Stimulated activated CD8-positive, alpha-beta memory T cell treated with anti-CD3 and anti-CD28 coated beads, Interleukin-15, amount 100 ng/mL, for 4 hours (primary cell): ENCODE measurements around the gene NME9.

Experiments used
- DNase-seq, 2 donors: peaks; one replicate each; pipeline ENCODE4 v3.0.0-alpha.2; 2020; ENCODE audit warnings: low read depth in 2 of 2

Gene NME9

DNA sequence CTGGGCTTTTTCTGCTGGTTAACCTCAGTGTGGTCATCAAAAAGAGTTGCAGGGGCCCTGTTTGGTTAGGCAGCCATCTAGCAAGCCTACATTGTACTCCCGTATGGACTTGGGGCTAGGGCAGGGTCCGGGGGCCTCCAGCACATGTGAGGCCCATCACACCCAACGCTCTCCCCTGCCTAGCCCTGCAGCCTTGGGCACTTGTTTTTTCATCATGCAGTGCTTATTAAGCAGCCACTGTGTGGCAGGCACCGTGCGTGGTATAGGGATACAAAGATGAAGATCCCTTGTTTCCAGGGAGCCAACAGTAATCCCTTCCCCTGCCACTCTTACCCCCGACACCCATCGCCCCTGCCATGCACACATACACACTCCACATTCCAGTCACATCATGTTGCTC is 32.9 kb upstream of the NME9 start:
- DNase-seq, result no peak

DNA sequence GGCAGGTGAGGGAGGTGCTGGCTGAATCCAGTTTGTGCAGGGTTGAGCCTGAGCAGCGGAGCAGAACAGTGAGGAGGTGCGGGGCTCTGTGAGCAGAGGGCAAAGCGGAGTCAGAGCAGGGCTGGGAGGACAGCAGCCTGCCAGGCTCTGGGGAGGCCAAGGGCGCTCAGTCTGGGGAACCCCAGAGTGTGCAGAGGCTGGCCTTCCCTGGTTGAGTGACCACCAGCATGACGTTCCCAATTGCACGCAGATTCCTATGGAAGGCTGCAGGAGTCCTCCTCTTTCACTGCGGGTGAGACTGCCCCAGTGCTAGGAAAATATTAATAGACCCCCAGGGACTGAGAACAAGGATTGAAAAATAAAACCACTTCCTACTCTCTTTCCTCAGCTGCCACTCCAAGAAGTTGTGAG is 31.9 kb upstream of the NME9 start:
- DNase-seq, result no peak

DNA sequence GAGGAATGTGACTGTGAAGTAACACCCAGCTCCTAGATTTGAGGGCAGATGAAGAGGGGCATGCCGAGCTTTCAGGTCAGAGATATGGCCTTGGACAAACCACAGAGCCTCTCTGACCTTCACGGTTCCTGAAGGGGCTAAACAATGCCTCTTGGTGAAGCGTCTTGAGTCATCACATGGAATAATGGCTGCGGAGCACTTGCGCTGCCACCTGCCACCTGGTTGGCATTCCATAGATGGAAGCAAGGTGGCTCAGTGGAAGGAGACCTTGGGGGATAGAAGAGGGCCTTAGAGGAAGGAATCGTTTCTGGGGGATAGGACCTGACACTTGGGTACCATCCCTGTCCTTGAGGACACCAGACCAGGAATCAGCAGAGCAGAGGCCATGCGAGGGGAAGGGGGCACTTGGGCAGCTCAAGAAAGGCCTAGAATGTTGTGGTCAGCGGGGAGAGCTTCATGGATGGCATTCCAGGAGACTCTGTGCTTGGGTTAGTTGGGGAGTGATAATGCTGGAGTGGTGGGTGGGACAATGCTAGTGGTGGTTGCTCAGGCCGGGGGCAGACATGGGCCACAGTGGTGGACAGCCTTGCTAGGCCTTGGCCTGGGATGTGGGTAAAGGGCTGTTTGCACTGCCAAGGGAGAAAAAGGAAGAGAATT is 31.3 kb upstream of the NME9 start:
- no peak for DNase-seq

DNA sequence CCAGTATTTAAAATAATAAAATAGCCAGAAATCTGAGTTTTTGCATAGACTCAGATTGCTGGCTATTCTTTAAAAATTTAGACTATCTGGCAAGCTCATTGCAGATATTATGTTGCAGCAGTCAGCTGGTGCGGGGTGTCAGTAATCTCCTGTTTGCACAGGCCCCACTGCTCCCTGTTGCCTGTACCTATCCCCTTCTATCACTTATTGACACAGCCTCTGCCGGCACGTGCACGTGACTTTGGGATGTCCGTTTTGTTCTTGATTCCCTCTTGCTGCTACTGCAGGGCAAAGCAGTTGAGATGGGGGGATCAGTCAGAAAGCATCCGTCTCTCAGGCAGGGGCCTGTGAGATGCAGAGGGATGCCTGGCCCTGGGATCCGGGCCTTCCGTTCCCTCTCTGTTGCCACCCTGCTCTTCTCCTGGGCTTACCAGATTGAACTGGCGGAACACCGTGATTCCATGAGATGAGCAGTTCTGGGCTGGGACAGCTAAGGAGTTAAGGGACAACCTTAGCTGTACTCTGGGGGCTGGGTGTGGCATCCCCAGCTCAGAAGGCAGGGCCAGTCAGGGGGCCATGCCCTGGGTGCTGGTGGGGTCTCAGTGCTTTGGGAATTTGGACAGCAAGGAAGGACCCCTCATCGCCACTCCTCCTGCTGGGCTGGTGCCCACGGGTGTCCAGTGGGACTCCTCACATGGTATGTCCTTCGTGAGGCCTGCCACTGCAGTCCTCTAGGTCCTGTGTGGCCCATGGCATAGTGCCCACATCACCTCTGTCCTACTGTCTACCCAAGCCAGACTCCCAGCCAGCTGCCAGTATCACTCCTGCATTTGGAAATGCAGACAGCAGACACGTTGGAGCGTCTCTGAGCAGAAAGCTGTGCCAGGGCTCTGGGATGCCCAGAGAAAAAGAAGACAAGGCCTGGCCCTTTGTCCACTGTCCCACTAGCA is 30.5 kb upstream of the NME9 start:
- DNase-seq, result no peak

DNA sequence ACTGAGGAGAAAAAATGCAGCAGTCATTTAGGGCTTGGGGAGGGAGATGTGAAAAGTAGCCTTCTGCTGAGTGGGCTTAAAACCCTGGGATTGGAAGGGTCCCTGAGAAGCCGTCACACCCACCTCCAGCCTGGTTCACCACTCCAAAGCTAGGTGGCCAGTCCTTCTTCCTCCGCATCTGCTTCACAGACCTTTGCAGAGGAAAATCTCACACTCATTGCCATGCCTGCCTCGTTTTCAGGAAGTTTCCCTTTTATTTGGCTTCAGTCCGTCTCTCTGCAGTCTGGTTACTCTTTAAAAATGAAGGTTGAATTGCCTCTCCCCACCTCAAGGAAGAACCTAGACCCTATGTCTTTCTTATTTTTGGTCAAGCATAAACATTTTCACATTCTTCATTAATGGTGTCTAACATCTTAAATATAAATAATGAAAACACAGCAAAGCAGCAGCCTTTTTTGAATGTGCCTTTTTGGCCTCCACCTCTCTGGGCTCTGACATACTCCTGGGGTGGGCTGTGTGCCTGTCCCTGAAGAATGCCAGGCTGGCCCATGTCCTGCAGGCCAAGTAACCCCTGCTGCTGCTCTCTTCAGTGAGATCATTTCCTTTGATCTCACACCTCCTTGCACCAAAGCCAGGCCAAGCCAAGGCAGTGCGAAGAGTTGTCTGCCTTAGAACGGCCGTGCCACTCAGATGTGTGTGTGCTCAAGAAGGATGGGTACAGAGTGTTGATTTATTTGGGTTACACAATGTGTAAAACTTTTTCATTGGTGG is 29.7 kb upstream of the NME9 start:
- no peak for DNase-seq

DNA sequence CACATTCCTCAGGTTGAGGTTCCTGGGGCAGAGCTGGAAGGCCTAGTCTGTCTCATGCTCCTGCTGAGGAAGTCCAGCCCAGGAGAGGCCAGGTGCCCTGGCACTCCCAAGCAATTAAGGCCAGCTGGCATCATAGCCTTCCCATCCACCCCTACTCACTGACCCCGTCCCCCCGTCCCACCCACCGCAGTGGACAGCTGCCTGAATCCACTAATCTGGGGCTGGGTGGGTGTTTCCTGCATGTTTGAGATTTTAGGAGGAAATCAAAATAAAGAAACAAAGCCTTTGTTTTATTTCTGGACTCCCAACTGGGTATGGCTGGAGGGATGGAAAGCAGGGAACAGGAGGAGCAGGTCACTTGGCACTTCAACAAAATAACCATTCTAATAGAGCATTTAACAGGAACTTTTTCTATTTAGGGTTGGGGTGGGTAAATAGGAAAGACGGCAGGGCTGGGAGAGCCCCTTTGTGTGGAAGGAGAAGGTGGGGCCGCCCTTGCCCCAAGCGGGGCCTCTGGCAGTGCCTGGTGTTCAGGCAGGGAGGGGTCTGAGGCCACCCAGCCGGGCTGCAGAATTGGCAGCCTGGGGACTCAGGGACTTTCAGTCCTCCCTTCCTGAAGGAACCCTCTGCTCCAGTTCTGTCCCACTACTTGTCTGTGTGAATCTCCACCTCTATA is 27.2 kb upstream of the NME9 start:
- DNase-seq, result no peak

DNA sequence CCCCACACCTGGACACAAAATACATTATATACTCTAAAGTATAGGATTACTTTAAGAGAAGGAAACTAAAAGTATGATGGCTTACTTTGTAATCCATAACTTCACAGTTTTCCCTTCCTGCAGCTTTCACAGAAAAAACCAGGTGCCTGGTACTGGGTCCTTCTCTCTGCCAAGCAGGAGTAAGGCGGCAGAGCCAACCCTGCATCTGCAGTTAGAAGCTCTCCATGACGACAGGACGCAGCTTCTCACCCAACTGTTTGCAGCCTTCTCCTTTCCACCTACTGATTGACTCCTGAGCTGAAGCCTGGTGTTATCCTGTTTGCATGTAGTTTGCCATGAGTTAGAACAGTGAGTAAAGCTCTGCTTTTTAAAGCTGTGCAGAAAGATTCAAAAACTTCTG is 25.4 kb upstream of the NME9 start:
- no peak for DNase-seq

DNA sequence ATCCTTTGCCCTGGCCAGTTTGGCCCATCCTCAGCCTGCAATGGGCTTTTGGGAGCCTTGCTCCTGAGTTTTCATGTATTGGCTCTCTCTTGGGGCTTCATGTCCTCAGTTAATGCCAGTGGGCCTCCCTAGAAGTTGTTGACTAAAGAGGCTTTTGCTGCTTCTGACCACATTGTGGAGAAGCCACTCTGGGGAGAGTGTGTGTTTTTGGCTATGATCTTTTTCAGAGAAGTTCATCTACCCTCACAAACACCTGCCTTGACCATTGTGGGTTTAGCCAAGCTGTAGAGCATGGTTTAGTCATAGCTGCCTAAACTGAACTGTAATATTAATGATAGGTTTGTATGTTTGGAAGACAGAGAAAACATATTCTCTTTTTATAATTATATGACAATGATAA is 24.7 kb upstream of the NME9 start:
- no peak for DNase-seq

DNA sequence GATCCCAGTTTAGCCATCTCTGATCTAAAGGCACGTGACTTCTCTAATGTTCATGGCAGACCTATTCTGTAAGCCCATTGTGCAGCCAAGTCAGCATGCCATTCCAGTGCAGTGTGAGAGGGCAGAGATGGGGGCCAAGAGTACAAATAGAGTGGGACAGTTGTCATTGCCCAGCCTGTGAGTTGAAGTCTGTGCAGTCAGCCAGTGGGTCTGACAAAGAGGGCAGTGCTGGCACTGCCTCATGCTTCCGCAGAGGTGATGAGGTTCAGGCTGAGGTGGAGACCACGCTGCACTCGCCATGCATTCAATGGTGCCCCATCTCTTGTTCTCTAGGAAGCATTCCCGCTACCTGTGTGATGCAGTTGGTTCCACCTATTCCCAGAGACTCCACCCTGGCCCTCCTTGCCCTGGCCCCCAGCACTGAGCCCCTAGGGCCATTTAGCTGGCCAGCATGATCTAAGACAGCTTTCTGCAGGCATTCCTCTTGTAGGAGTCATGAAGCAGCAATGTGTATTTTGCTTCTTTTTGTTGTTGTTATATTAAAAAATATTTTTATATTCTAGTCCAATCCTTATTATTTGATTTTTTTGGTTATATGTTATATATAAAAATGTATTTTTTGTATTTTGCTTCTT is 22.4 kb upstream of the NME9 start:
- DNase-seq, result no peak

DNA sequence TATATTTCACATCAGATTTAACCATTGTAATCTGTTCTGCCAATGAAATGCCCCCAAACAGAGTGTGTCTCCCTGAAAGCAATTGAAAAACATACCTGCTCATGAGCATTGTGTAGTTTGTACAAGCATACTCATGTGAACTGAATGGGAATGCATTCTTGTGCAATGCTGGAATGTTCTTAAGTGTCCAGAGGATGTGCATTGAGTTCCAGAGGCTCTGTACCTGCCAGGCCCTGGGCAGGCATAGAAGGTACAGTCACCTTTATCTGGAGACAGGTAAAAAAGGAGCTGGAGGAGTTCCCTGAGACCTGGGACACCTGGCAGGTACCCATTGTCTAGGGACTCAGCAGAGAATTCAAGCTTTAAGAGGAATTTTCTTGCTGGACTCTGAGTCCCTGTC is 21.5 kb upstream of the NME9 start:
- no peak for DNase-seq

DNA sequence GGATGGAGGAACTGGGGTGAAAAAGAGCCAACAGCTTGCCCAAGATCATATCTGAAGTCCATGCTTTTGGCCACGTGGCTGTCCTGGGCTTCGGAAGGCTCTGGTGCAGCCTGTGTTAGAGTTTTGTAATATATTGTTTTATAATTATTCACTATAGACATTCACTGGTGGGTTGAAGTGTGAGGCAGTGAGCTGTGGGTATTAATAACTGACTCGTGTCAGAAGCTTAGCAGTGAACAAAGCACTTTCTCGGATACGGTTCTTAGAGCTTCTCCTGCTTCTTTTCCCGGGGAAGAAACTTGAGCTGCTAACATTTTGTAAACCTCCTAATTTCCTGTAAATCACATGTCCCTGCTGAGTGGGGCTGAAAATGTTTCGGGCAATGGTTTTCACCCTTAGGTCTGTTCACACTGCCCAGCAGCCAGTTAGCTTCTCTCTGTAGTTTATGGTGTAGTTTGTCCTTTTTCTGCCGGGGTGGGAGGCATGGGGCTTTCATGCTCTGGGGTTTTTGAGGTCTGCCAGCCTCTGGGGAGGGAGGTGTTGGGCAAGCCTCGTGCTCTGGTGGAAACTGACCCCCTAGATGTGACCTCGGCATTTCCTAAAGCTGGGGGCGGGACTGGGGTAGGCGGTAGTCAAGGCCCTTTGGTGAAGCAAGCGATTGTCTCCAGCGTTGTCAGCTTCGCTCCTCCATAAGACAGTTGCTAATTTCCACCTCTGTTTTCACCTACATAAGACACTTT is 20.4 kb upstream of the NME9 start:
- no peak for DNase-seq

DNA sequence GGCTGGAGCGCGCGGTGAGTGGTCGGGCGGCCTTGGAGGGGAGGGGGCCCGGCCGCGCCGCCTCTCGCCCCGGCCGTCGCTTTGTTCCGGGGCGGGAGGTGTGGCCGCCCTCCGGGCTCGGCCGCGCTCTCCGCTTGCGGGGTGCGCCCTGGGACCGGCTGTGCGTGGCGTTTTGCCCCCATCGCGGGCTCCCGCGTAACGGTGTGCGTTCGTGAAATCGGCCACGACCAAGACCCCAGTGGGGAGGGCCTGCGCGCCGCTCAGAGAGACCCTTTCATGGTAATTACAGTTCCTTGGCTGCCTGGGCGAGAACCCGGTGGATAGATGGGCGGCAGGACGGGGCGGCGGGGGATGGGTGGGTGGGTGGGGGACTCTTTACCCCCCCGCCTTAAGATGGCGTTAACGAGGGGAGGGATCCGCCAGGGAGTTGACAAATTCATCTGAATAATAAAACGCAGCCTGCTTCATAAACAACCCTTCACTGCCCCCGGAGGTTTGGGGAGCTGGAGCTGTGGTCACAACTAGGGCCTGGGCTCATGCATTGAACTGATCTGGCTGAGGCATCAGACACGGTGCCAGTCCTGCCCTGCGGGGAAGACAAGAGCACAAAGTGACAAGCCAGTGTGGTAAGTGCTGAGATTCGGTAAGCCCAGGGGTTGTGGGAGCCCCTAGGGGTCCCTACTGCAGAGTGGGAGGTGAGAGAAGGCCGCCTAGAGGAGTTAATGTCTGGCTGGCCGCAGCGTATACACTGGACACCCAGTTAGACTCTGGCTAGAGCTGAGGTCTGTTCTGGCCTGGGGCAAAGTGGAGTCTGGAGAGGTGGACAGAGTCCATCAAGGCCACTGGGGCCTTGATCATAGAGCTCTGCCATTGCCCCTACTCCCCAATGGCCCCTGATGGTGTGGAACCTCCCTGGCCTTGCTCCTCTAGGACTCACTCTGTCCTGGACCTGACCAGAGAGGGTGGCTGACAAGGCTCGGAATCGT is 19.4 kb upstream of the NME9 start:
- DNase-seq, result no peak

DNA sequence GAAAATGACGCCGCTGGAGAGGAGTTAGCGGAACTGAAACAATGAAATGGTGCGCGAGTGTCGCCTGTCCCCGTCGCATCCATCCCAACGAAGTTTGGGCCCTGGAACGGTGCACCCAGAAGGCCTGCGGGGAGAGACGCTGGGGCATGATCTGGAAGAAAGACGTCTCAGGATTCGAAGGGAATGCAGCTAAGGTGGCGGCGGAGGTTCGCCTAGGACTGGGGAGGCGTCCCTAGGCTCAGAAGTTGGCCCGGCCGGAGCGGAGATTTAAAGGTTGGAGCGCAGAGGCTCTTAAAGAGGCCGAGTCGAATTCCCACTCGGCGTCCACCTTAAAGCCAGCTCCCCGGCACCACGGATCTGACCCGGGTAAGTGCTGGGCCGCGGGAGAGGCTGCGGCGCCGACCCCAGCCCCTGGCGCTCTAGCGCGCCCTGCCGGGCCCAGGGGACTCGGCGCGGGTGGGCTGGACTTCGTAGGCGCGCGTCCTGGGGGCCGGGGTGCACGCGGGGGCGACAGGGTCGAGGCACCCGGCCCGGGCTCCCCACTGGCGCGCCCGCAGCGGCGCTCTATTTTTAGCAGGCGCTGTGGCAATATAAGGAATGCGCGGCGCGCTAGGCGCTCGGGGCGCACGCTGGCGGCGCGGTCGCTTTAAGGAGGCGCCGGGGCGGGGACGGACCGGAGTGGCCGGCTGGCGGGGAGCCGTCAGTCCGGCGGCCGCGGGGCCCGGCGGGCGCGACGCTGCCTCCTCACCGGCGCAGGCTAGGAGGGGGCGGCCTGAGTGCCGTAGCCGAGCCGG is 18.5 kb upstream of the NME9 start, which contains the start of gene MRAS:
MRAS (plus strand) TSS at position 620 of the 794 bp plus-strand sequence. CDS start 24,305 bp downstream, outside the sequence.
- no peak for DNase-seq

DNA sequence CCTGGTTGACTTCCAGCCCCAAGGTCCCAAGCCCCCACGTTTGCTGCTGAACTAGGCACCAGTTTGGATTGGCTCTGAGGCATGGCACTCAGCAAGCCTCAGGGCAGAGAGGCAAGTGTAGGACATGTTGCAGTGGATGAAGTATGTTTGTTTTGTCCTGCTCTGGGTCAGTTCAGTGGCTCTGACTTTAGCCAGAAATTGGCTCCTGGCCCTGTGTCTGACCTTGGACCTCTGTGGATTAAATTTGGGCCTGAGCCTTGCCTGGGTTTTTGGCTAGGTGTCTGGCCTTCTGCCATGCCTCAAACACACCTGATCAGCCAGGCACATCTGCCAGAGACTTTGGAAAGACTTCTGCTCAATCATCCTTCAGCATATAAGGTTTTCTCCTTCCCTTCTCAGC is 15.1 kb upstream of the NME9 start:
- no peak for DNase-seq

DNA sequence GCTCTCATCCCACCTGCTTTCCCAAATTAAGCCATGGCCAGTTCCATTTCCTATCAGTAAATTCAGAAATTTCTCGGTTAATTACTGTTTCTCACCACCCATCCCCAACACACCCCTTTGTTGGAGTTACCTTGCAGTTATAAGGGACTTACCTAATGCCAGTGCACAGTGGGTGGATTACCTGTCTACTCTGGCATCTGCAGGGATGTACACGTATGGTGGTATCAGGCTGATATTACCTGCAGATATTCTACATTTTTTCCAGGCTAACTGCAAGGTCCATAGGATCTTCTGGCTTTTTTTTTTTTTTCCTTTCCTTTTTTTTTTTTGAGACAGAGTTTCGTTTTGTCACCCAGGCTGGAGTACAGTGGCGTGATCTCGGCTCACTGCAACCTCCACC is 10.9 kb upstream of the NME9 start:
- no peak for DNase-seq

DNA sequence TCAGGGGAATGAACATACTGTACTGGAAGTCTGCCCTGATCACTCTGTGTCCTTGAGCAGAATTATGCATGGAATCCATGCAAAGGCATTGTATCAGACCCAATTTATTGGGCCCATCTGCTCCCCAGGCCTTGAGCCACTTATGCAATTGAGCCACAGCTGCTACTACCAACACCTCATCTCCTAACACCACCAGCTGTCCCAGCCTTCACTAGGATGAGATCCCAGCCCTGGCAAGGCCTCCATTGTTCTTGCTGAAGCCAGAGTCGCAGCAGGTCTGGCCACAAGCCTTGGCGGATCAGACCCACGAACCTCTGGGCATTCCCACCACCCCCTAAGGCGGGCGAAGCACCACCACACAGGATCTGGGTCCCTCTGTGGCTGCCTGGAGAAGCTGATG is 9.2 kb upstream of the NME9 start:
- DNase-seq, result no peak

DNA sequence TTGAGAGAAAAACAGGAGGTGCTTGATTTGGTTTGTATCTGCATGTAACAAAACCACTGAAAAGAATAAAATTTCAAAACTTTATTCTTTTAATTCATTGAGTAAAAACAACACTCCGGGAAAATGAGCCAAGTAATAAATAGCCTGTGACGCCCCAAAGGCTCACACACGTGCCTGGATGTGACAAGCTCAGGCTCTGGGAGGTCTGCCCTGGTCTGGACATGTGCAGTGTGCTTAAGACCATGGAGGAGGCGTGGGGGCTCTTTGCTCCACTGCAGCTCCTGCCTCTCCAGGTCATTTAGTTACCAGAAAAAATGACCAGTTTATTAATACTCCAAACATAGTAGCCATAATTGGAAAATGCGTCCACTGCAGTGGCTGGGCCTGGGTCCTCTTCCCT is 8.6 kb upstream of the NME9 start:
- DNase-seq, result no peak

DNA sequence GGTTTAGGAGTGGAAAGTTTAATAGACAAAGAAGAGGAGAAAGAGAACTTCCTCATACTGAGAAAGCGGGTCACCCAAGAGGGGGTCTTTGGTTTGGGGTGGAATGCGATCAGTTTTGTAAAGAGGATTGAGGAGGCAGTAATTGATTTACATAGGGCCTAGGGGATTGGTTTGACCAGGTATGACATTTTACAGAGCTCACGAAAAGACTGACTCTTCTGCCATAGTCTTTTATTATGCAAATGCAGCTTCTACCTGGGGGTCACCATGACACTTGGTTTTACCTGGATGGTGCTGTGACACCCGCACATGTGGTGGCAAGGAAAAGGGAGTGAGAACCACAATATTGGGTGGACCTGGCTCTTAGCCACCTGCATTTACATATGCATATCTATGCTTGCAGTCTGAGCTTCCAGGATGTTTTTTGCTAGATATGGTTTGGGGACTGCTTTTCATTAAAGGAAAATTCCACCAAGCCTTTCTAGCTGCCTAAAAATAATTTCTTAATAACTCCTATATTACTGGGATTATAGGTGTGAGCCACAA is 6.9 kb upstream of the NME9 start:
- DNase-seq, result no peak
